Stimulated activated CD4-positive, alpha-beta T cell treated with anti-CD3 and anti-CD28 coated beads, Interleukin-4, amount 100 ng/mL, for 48 hours (primary cell): ENCODE measurements around the gene SPATA13.

Experiments used
- DNase-seq, 2 donors: peaks; one replicate each; pipeline ENCODE4 v3.0.0-alpha.2; 2020; ENCODE audit warnings: low read depth in 2 of 2

The SPATA13 gene

GRCh38 chr13:24141333-24141910 is 19.1 kb upstream of the SPATA13 start:
- DNase-seq: no peak

- no peak for DNase-seq
Measured at GRCh38 chr13:24142453-24142852, 18.1 kb upstream of the SPATA13 start.

GRCh38 chr13:24142886-24143285 is 17.6 kb upstream of the SPATA13 start:
- DNase-seq: no peak

GRCh38 chr13:24145240-24145639 is 15.3 kb upstream of the SPATA13 start:
- DNase-seq: no peak

GRCh38 chr13:24145674-24146073 is 14.8 kb upstream of the SPATA13 start:
- no peak for DNase-seq

GRCh38 chr13:24146961-24147569 is 13.5 kb upstream of the SPATA13 start:
- DNase-seq: no peak

- no peak for DNase-seq
Measured at GRCh38 chr13:24147570-24147963, 13.0 kb upstream of the SPATA13 start.

GRCh38 chr13:24148414-24149235 is 11.9 kb upstream of the SPATA13 start:
- no peak for DNase-seq

GRCh38 chr13:24149246-24150032 is 11.1 kb upstream of the SPATA13 start:
- no peak for DNase-seq

- no peak for DNase-seq
Measured at GRCh38 chr13:24150572-24150971, 9.9 kb upstream of the SPATA13 start.

GRCh38 chr13:24151864-24152263 is 8.7 kb upstream of the SPATA13 start:
- no peak for DNase-seq

- no peak for DNase-seq
Measured at GRCh38 chr13:24152292-24153214, 8.0 kb upstream of the SPATA13 start.

- no peak for DNase-seq
Measured at GRCh38 chr13:24153347-24153746, 7.2 kb upstream of the SPATA13 start.

GRCh38 chr13:24153979-24154701 is 6.4 kb upstream of the SPATA13 start:
- no peak for DNase-seq

GRCh38 chr13:24159357-24159756 is 1.2 kb upstream of the SPATA13 start:
- DNase-seq: no peak

- DNase-seq: peak; percentile 8 to 23
Measured at GRCh38 chr13:24161010-24161775, 673 bp downstream of the SPATA13 start.

GRCh38 chr13:24161980-24162525 is 1.5 kb downstream of the SPATA13 start:
- no peak for DNase-seq

- no peak for DNase-seq
Measured at GRCh38 chr13:24162604-24163003, 2.1 kb downstream of the SPATA13 start.

- DNase-seq: no peak
Measured at GRCh38 chr13:24165746-24166145, 5.2 kb downstream of the SPATA13 start.
